ENCODE measurements around the gene CLNK. TPM values are rescaled to one million over a fixed set of nuclear protein-coding genes. Genes with fewer than 3 reads are reported as not detected.

Gene CLNK
- polyA plus RNA-seq, 1 of the 3 experiments (the other 2 are of a cell fraction) = not detected

DNA sequence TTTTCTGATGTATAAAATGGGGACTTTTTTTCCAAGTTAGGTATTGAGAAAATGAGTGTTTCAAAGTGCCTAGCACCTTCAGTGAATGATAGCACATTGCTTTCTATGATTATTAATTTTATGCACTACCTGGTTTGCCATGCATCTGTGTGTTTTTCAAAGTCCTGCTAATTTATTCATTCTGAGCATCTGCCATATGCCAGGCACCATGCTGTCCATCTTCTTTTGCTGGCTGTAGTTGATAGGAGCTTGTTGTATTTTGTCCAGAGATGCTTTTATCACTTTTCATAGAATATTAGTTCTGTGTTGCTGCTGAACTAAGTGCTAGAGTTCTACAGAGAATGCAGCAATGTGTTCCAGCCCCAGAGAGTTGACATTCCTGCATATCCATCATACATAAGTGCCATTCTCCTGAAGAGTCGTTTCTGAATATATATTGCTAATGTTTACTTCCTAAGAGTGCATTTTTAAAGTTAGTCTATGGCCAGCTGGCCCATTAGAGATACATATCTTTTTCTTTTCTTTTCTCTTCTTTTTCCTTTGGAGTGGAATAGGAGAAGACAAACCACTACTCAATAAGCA is 49.0 kb upstream of the CLNK start:
- no peaks in the 10 kb centered on the region for H3K36me3 ChIP-seq (replicated peaks in 1 of 2; ENCODE audit: control insufficient read depth in 1 of 2, insufficient read depth in 2 of 2, low read length in 1 of 2)
- no peaks in the 10 kb centered on the region for H3F3A ChIP-seq (replicated peaks; ENCODE audit: insufficient read depth)
- no peak overlapping the region for H3K9ac ChIP-seq
- no peaks in the 10 kb centered on the region for H3K9me3 ChIP-seq
- no peaks in the 10 kb centered on the region for H3K4me1 ChIP-seq (ENCODE audit: control insufficient read depth in 1 of 2, insufficient read depth in 2 of 2, low read depth in 1 of 2, low read length in 1 of 2)
- ChIA-PET POLR2A (no interaction called here), CTCF (no interaction called here)
- H4K20me1 ChIP-seq (ENCODE audit: insufficient read depth) = no peaks in the 10 kb centered on the region
- no peaks in the 10 kb centered on the region for H3K27me3 ChIP-seq (ENCODE audit: insufficient read depth)
- TF ChIP-seq, protein P1, sequence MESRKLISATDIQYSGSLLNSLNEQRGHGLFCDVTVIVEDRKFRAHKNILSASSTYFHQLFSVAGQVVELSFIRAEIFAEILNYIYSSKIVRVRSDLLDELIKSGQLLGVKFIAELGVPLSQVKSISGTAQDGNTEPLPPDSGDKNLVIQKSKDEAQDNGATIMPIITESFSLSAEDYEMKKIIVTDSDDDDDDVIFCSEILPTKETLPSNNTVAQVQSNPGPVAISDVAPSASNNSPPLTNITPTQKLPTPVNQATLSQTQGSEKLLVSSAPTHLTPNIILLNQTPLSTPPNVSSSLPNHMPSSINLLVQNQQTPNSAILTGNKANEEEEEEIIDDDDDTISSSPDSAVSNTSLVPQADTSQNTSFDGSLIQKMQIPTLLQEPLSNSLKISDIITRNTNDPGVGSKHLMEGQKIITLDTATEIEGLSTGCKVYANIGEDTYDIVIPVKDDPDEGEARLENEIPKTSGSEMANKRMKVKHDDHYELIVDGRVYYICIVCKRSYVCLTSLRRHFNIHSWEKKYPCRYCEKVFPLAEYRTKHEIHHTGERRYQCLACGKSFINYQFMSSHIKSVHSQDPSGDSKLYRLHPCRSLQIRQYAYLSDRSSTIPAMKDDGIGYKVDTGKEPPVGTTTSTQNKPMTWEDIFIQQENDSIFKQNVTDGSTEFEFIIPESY (IDR thresholded peaks at IDR 0.05; ENCODE audit: borderline replicate concordance, low read depth) = no peak
- TF ChIP-seq FOSL2 (IDR thresholded peaks at IDR 0.05; ENCODE audit: borderline replicate concordance, low read depth) (no peak), MEF2A (IDR thresholded peaks at IDR 0.05; ENCODE audit: borderline replicate concordance, low read depth) (no peak), RCOR1 (IDR thresholded peaks at IDR 0.05; ENCODE audit: low read length) (no peak), MXI1 (IDR thresholded peaks at IDR 0.05; ENCODE audit: low read depth, low read length) (no peak), SMC3 (IDR thresholded peaks at IDR 0.05; ENCODE audit: low read depth, low read length) (no peak), CHD2 (IDR thresholded peaks at IDR 0.05; ENCODE audit: low read length, partially characterized antibody) (no peak), SIN3A (IDR thresholded peaks at IDR 0.05; ENCODE audit: borderline replicate concordance, low read depth, low read length) (no peak), NFIC (IDR thresholded peaks at IDR 0.05; ENCODE audit: borderline replicate concordance) (no peak), TEAD4 (IDR thresholded peaks at IDR 0.05; ENCODE audit: borderline replicate concordance, insufficient read depth) (no peak), GATA2 (CRISPR knock-in tag; IDR thresholded peaks at IDR 0.05) (no peak), FOXM1 (IDR thresholded peaks at IDR 0.05; ENCODE audit: low read depth) (no peak), TAF1 (IDR thresholded peaks at IDR 0.05; ENCODE audit: borderline replicate concordance, low read depth, low read length) (no peak), JUND (IDR thresholded peaks at IDR 0.05) (no peak)
- TF ChIP-seq, protein P2, sequence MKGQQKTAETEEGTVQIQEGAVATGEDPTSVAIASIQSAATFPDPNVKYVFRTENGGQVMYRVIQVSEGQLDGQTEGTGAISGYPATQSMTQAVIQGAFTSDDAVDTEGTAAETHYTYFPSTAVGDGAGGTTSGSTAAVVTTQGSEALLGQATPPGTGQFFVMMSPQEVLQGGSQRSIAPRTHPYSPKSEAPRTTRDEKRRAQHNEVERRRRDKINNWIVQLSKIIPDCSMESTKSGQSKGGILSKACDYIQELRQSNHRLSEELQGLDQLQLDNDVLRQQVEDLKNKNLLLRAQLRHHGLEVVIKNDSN (IDR thresholded peaks at IDR 0.05; ENCODE audit: borderline replicate concordance, low read depth) = no peak
- TF ChIP-seq, protein P3, sequence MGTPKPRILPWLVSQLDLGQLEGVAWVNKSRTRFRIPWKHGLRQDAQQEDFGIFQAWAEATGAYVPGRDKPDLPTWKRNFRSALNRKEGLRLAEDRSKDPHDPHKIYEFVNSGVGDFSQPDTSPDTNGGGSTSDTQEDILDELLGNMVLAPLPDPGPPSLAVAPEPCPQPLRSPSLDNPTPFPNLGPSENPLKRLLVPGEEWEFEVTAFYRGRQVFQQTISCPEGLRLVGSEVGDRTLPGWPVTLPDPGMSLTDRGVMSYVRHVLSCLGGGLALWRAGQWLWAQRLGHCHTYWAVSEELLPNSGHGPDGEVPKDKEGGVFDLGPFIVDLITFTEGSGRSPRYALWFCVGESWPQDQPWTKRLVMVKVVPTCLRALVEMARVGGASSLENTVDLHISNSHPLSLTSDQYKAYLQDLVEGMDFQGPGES (IDR thresholded peaks at IDR 0.05; ENCODE audit: low read depth, low read length) = no peak
- TF ChIP-seq, protein P4, sequence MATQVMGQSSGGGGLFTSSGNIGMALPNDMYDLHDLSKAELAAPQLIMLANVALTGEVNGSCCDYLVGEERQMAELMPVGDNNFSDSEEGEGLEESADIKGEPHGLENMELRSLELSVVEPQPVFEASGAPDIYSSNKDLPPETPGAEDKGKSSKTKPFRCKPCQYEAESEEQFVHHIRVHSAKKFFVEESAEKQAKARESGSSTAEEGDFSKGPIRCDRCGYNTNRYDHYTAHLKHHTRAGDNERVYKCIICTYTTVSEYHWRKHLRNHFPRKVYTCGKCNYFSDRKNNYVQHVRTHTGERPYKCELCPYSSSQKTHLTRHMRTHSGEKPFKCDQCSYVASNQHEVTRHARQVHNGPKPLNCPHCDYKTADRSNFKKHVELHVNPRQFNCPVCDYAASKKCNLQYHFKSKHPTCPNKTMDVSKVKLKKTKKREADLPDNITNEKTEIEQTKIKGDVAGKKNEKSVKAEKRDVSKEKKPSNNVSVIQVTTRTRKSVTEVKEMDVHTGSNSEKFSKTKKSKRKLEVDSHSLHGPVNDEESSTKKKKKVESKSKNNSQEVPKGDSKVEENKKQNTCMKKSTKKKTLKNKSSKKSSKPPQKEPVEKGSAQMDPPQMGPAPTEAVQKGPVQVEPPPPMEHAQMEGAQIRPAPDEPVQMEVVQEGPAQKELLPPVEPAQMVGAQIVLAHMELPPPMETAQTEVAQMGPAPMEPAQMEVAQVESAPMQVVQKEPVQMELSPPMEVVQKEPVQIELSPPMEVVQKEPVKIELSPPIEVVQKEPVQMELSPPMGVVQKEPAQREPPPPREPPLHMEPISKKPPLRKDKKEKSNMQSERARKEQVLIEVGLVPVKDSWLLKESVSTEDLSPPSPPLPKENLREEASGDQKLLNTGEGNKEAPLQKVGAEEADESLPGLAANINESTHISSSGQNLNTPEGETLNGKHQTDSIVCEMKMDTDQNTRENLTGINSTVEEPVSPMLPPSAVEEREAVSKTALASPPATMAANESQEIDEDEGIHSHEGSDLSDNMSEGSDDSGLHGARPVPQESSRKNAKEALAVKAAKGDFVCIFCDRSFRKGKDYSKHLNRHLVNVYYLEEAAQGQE (IDR thresholded peaks at IDR 0.05; ENCODE audit: low read depth, low read length) = no peak
- TF ChIP-seq, protein P5, sequence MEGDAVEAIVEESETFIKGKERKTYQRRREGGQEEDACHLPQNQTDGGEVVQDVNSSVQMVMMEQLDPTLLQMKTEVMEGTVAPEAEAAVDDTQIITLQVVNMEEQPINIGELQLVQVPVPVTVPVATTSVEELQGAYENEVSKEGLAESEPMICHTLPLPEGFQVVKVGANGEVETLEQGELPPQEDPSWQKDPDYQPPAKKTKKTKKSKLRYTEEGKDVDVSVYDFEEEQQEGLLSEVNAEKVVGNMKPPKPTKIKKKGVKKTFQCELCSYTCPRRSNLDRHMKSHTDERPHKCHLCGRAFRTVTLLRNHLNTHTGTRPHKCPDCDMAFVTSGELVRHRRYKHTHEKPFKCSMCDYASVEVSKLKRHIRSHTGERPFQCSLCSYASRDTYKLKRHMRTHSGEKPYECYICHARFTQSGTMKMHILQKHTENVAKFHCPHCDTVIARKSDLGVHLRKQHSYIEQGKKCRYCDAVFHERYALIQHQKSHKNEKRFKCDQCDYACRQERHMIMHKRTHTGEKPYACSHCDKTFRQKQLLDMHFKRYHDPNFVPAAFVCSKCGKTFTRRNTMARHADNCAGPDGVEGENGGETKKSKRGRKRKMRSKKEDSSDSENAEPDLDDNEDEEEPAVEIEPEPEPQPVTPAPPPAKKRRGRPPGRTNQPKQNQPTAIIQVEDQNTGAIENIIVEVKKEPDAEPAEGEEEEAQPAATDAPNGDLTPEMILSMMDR (IDR thresholded peaks at IDR 0.05) = no peak
- no peak for DNase-seq
- no peak overlapping the region for H3K4me3 ChIP-seq (ENCODE audit: low read depth in 2 of 2, low read length in 1 of 2)
- no peaks in the 10 kb centered on the region for H3K9me2 ChIP-seq
- no peak overlapping the region for H3K4me2 ChIP-seq
- no peaks in the 10 kb centered on the region for H3K79me2 ChIP-seq (ENCODE audit: insufficient read depth)
- WGBS (ENCODE audit: low lambda C conversion rate) = 4% methylated on average over 1 of the region's 1 CpG
- no peak overlapping the region for H2AFZ ChIP-seq (ENCODE audit: low read depth)
- H3K27ac ChIP-seq (ENCODE audit: low read depth in 2 of 2, low read length in 1 of 2) = no peak overlapping the region
